Measurements from ENCODE around the gene ZNF117.

GRCh38 chr7:65006094-65006992 lies 15.5 kb upstream of the ZNF117 start, which contains the start of gene ERV3-1:
- no peak for TF ChIP-seq CTCF (IDR thresholded peaks at IDR 0.05; ENCODE audit: low read depth, low read length)
- TF ChIP-seq POLR2A (IDR thresholded peaks at IDR 0.05; ENCODE audit: extremely low read depth, insufficient read length) = peak; percentile 99
- peak; percentile 30; the same call in 1 of the 2 replicates for TF ChIP-seq MAX (IDR thresholded peaks at IDR 0.05; ENCODE audit: low read depth, low read length)
